ENCODE data around the gene GGT6. TPM values are rescaled to one million over a fixed set of nuclear protein-coding genes. Genes with fewer than 3 reads are reported as not detected.

Gene GGT6
- total RNA-seq, 4 donors from 2014 or later, result not detected

DNA sequence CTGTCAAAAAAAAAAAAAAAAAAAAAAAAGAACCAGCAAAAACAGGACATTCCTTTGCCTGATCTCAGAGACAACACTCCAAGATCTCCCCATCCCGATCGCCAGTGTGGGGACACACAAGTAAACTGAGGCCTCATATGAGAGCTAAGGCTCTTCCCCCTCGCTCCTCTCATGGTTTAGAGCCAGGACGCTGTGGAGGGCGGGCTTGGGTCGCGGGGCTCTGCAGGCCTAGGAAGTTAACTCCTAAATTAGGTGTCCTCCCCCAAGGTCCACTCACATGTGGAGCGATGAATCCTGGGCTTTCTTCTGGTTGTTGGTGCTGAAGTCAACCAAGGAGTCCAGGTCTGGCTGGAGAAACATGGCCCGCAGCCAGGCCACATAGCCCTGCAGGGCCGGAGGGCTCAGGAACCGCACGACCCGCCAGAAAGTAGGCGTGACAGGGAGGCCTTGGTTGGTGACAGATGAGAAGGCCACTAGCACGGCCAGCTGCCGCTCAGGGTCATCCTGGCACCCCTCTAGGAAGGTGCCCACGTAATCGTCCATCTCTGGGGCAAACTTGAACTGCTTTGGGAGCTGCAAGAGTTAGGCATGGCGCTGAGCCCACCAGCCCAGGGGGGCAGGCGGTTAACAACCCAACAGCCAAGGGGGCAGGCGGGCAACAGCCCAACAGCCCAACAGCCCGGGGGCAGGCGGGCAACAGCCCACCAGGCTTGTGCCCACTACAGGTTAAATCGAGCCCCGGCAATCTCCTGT lies 10.4 kb downstream of the GGT6 start:
- H3K4me3 ChIP-seq, result no peak overlapping the region
- H3K36me3 ChIP-seq, result peaks cover 58 to 93% (median 90%) of the 10 kb centered on the region in 4 donors
- WGBS, result 94% methylated on average over 24 of the region's 25 CpGs
- TF ChIP-seq POLR2AphosphoS5 (IDR thresholded peaks at IDR 0.05), result no peak
- no peak for TF ChIP-seq POLR2A (IDR thresholded peaks at IDR 0.05; ENCODE audit: low read depth)
- TF ChIP-seq EP300 (IDR thresholded peaks at IDR 0.05), result no peak
- TF ChIP-seq, protein P1, sequence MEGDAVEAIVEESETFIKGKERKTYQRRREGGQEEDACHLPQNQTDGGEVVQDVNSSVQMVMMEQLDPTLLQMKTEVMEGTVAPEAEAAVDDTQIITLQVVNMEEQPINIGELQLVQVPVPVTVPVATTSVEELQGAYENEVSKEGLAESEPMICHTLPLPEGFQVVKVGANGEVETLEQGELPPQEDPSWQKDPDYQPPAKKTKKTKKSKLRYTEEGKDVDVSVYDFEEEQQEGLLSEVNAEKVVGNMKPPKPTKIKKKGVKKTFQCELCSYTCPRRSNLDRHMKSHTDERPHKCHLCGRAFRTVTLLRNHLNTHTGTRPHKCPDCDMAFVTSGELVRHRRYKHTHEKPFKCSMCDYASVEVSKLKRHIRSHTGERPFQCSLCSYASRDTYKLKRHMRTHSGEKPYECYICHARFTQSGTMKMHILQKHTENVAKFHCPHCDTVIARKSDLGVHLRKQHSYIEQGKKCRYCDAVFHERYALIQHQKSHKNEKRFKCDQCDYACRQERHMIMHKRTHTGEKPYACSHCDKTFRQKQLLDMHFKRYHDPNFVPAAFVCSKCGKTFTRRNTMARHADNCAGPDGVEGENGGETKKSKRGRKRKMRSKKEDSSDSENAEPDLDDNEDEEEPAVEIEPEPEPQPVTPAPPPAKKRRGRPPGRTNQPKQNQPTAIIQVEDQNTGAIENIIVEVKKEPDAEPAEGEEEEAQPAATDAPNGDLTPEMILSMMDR (IDR thresholded peaks at IDR 0.05), result no peak
- intact Hi-C loops (cut with DNase I), result loop anchor here (10.0 kb wide), 1 partner anchor 125 kb away; no protein-coding TSS in a partner anchor
- H3K27me3 ChIP-seq, result no peaks in the 10 kb centered on the region
- DNase-seq (ENCODE audit: extremely low spot score), result no peak
- H3K9me3 ChIP-seq, result no peaks in the 10 kb centered on the region
- H3K27ac ChIP-seq (replicated peaks in 1 of 4), result no peak overlapping the region
- peaks cover 12 to 15% (median 15%) of the 10 kb centered on the region in 4 donors for H3K4me1 ChIP-seq

DNA sequence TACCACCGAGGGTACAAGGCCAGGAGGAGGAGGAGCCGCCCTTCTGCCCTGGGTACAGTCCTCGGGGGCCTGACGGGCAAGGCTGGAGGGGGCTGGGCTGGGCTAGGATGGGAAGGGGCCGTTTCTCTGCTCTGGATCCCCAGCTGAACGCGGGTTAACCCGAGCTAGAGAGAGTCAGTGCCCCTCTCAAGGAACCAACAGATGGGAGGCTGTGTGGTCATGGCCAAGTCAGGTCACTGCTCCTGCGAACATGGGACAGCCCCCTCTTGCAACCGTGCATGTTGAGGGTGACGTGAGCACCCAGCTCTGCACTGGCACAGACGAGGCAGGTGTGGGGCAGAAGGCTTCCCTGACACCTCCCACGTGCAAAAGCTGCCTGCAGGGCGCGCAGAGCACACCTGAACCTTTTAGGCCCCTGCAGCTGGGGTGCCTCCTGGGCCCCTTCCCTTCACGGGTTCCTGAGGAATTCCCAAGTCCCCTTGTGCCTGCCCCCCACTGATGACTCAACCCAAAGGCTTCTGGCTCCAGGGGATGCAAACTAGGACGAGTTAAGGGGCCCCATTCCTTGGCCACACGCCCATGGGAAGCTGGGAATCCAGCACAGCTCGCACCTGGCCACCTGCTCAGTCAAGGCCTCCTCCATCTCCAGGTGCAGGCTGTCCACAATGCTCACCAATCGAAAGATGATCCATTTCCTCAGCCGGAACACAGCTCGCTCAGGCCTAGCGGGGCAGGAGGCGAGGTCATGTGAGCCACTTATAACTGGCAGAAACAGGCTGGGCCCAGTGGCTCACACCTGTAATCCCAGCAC lies 11.5 kb downstream of the GGT6 start:
- WGBS, result 89% methylated on average over 17 of the region's 24 CpGs
- Histone ChIP-seq H3K27ac (replicated peaks in 1 of 4) (no peak overlapping the region), H3K4me3 (no peak overlapping the region), H3K9me3 (no peaks in the 10 kb centered on the region), H3K4me1 (peaks cover 2 to 5% (median 4%) of the 10 kb centered on the region in 4 donors), H3K36me3 (peaks cover 68 to 100% (median 100%) of the 10 kb centered on the region in 4 donors), H3K27me3 (no peaks in the 10 kb centered on the region)
- TF ChIP-seq POLR2AphosphoS5 (IDR thresholded peaks at IDR 0.05), result no peak
- TF ChIP-seq POLR2A (IDR thresholded peaks at IDR 0.05; ENCODE audit: low read depth), result no peak
- TF ChIP-seq EP300 (IDR thresholded peaks at IDR 0.05), result no peak
- TF ChIP-seq, protein P1 (IDR thresholded peaks at IDR 0.05), result no peak
- DNase-seq (ENCODE audit: extremely low spot score), result no peak
- intact Hi-C loops (cut with DNase I), result no loop called here

DNA sequence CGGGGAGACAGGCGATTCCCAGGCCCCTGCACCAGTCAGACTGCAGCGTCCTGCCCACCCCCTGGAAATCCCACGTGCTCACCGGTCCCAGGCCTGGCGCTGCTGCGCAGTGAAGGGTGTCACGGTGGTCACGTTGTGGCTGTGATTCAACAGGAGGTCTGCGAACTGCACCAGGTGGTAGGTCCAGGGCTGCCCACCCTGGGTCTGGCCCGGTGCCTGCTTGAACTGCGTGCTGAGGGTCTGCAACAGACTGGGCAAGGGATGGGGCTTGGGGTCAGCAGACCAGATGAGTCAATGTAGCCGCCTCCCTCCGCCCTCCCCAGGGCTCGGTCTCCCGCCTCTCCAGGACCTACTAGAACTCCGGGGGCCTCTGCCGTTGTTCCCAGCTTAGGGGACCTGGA lies 12.3 kb downstream of the GGT6 start:
- Histone ChIP-seq H3K27me3 (no peaks in the 10 kb centered on the region), H3K9me3 (no peaks in the 10 kb centered on the region), H3K4me1 (no peaks in the 10 kb centered on the region), H3K27ac (replicated peaks in 1 of 4) (no peak overlapping the region), H3K36me3 (peaks cover 73 to 100% (median 100%) of the 10 kb centered on the region in 4 donors), H3K4me3 (no peak overlapping the region)
- DNase-seq (ENCODE audit: extremely low spot score), result no peak
- TF ChIP-seq, protein P1 (IDR thresholded peaks at IDR 0.05), result no peak
- TF ChIP-seq POLR2AphosphoS5 (IDR thresholded peaks at IDR 0.05) (no peak), POLR2A (IDR thresholded peaks at IDR 0.05; ENCODE audit: low read depth) (no peak)
- 97% methylated on average over 11 of the region's 18 CpGs for WGBS
- intact Hi-C loops (cut with DNase I), result no loop called here

DNA sequence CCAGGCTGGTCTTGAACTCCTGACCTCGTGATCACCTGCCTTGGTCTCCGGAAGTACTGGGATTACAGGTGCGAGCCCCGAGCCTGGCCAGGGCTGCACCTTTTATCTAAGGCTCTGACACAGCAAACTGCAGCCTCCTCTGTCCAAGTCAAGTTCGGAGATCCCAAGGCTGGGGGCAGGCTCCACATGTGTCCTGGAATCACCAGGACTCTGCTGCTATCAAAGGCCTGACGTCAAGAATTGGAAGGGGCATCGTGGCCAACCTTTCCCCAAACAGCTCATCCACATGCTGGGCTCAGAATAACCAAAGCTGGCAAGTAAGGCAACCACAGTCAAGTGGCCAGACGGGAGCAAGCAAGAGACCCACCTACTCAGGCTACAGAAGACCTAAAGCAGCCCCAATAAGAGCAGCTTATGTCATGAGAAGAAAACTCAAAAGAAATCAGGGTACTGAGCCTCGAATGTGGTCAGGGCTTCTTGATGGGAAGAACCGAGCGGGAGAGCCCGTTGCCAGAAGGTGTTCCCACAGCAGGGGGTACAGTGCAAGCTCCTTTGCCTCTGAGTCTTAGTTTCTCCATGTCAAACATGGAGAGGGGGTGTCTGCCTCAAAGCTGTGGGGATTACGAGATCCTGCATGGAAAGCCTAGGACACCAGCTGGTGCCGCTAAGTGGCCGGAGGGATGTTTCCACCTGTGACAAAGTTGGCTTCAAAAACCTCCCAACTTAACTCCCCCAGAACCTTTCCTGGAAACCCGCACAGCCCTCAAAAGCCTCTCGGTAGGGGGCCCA lies 13.1 kb downstream of the GGT6 start:
- 92% methylated on average over 13 of the region's 17 CpGs for WGBS
- intact Hi-C loops (cut with DNase I), result no loop called here
- no peak overlapping the region for H3K27ac ChIP-seq (replicated peaks in 1 of 4)

More for the DNA sequence above, 13.1 kb downstream of the GGT6 start:
- peaks cover 76 to 100% (median 100%) of the 10 kb centered on the region in 4 donors for H3K36me3 ChIP-seq
- no peak for DNase-seq (ENCODE audit: extremely low spot score)
- no peaks in the 10 kb centered on the region for H3K9me3 ChIP-seq
- H3K27me3 ChIP-seq, result no peaks in the 10 kb centered on the region
- TF ChIP-seq POLR2A (IDR thresholded peaks at IDR 0.05; ENCODE audit: low read depth), result no peak
- TF ChIP-seq, protein P1 (IDR thresholded peaks at IDR 0.05), result no peak
- no peak for TF ChIP-seq EP300 (IDR thresholded peaks at IDR 0.05)
- no peak for TF ChIP-seq POLR2AphosphoS5 (IDR thresholded peaks at IDR 0.05)
- H3K4me1 ChIP-seq, result no peaks in the 10 kb centered on the region
- H3K4me3 ChIP-seq, result no peak overlapping the region
